AG04450 (cell line): ENCODE results near the gene ITGB4. TPM values are rescaled to one million over a fixed set of nuclear protein-coding genes. Genes with fewer than 3 reads are reported as not detected.

ENCODE experiments used
- CTCF ChIA-PET: fragments of 300-600, 350-600 bp; formaldehyde crosslinking; extraction: SDS; loops from one replicate; lab custom pipeline; 2022; ENCODE audit warnings: antibody characterized with exemption, inconsistent platforms; lab: Charles Lee
- POLR2A ChIA-PET: fragments of 350-600 bp; formaldehyde crosslinking; extraction: SDS; loops from one replicate; lab custom pipeline; 2021; ENCODE audit warnings: antibody characterized with exemption, inconsistent platforms; lab: Yijun Ruan, JAX
- DNase-seq: peaks from one replicate; pipeline ENCODE4 v3.0.0-alpha.2; 2011; ENCODE audit warnings: low read depth, low spot score
- H3K27ac ChIP-seq: one replicate; pipeline ENCODE4 v1.5.1; 2012; ENCODE audit warnings: low read depth, low read length, control low read depth
- H3K27me3 ChIP-seq: one replicate; pipeline ENCODE4 v1.6.0; 2012; ENCODE audit warnings: low read length; ENCODE audit not compliant: control insufficient read depth, insufficient read depth
- H3K4me3 ChIP-seq: 2 replicates; pipeline ENCODE4 v1.5.1; 2011; ENCODE audit warnings: mild to moderate bottlenecking, low read depth, low read length, control low read depth
- H3K9me3 ChIP-seq: 2 replicates; pipeline ENCODE4 v1.5.1; 2012; ENCODE audit warnings: low read length; ENCODE audit not compliant: control insufficient read depth, insufficient read depth
- polyA plus RNA-seq: library from polyadenylated mRNA; depleted of rRNA; stranded (reverse); fragments of >200 nt; gene quantifications from 2 replicates; pipeline ENCODE4 v1.2.3, GENCODE V29; 2011
- TF ChIP-seq, protein P1 (sequence below): IDR thresholded peaks from 2 replicates; pipeline ENCODE4 v1.5.1; 2011; ENCODE audit warnings: low read depth, low read length, control low read depth, inconsistent platforms

Gene ITGB4
- polyA plus RNA-seq, 1 experiment = 0.31 TPM

DNA sequence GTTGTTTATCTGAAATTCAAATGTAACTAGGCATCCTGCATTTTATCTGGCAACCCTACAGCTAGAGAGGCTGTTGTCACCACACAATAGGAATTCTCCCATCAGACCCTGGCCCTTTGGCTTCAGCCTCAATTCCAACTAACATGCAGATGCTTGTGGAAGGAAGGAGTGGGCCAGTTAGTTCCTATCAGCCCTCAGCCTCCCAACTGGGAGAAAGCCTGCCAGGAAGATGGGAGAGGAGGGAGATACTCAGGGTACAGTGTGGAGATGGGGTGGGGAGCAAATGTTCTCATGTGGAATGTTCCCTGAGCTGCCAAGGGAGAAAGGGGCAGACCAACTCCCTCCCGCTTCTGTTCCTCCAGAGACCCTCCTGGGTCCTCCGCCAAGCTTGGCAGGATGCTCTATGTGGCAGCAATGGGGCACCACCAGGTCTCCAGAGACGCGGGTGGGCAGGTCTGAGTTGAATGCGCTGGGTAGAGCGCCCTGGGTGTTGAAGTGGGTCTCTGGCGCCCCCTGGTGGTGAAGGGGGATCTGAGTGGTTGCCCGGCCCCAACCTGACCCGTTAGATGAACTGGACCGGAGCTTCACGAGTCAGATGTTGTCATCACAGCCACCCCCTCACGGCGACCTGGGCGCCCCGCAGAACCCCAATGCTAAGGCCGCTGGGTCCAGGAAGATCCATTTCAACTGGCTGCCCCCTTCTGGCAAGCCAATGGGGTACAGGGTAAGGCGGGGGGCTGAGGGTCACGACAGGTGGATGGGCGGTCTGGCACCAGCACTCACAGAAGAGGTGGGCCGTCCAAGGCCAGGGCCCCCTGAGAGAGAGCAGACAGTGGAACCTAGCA, 28.5 kb downstream of the ITGB4 start:
- H3K4me3 ChIP-seq = 0 out of 2 replicates have a peak overlapping the region, but pooled peaks have one; percentile 10
- CTCF ChIA-PET = interaction anchor here (0.5 to 9.9 kb wide), 39 partner anchors 9 to 335 kb away, joined by 3 to 309 read pairs (median 4); partner anchors contain the start of genes GALK1, RECQL5, SAP30BP and SMIM5
- no peaks in the 10 kb centered on the region for H3K9me3 ChIP-seq
- TF ChIP-seq, protein P1, sequence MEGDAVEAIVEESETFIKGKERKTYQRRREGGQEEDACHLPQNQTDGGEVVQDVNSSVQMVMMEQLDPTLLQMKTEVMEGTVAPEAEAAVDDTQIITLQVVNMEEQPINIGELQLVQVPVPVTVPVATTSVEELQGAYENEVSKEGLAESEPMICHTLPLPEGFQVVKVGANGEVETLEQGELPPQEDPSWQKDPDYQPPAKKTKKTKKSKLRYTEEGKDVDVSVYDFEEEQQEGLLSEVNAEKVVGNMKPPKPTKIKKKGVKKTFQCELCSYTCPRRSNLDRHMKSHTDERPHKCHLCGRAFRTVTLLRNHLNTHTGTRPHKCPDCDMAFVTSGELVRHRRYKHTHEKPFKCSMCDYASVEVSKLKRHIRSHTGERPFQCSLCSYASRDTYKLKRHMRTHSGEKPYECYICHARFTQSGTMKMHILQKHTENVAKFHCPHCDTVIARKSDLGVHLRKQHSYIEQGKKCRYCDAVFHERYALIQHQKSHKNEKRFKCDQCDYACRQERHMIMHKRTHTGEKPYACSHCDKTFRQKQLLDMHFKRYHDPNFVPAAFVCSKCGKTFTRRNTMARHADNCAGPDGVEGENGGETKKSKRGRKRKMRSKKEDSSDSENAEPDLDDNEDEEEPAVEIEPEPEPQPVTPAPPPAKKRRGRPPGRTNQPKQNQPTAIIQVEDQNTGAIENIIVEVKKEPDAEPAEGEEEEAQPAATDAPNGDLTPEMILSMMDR = peak; percentile 87
- DNase-seq = no peak
- POLR2A ChIA-PET = interaction anchor here (1.0 to 1.4 kb wide), 3 partner anchors 30 to 117 kb away, joined by 3 to 5 read pairs (median 4); partner anchors contain the start of gene SMIM5
- H3K27me3 ChIP-seq = peaks cover 3% of the 10 kb centered on the region
- H3K27ac ChIP-seq = no peak overlapping the region

DNA sequence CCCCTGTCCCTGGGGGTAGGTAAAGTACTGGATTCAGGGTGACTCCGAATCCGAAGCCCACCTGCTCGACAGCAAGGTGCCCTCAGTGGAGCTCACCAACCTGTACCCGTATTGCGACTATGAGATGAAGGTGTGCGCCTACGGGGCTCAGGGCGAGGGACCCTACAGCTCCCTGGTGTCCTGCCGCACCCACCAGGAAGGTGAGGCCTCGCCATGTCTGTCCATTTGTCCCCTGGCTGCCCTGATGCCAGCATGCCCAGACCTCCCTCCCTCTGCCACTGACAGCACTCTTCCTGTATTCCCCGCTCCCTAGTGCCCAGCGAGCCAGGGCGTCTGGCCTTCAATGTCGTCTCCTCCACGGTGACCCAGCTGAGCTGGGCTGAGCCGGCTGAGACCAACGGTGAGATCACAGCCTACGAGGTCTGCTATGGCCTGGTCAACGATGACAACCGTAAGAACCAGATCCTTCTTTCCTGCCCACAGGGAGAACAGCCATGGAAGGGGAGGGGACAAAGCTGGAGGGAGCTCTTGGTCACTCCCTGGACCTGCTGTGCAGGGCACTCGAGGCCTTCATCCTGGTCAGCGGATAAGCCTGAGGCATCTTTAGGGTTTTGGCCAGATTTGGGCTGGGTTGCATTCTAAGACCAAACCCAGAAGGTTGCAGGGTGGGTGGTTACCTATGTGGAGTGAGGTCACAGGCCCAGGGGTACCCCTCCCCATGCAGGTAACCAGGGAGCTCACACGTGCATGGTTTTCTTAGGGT, 29.6 kb downstream of the ITGB4 start:
- Histone ChIP-seq H3K27me3 (peaks cover 3% of the 10 kb centered on the region), H3K9me3 (no peaks in the 10 kb centered on the region), H3K4me3 (no peak overlapping the region), H3K27ac (no peak overlapping the region)
- CTCF ChIA-PET = interaction anchor here (0.7 to 9.9 kb wide), 12 partner anchors 12 to 272 kb away, joined by 3 to 309 read pairs (median 8); partner anchors contain the start of genes RECQL5, SAP30BP and SMIM5
- DNase-seq = no peak
- TF ChIP-seq, protein P1 = no peak
- POLR2A ChIA-PET = interaction anchor here (1.4 kb wide), 1 partner anchor 29 kb away, joined by 4 read pairs; a partner anchor contains a TSS

DNA sequence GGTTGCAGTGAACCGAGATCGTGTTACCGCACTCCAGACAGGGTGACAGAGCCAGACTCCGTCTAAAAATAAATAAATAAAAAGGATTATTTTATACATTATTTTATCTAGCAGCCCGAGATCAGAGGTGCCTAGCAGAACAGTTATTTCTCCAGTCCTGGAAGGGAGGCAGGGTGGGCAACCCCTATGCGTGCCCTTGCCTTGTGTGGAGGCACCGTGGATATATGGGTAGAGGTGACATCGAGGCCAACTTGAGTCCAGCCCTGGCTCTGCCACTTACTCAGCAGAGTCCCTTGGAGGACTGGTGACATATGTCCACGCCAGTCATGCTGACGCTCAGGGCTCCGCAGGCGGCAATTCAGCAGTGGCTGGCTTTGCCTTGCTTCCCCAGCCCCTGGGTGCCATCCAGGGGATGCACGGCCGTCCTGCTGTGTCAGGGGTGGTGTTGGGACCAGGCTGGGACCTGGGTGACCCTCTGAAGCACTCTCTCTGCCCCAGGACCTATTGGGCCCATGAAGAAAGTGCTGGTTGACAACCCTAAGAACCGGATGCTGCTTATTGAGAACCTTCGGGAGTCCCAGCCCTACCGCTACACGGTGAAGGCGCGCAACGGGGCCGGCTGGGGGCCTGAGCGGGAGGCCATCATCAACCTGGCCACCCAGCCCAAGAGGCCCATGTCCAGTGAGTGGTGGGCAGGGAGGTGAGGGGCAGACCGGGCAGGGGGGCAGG, 30.6 kb downstream of the ITGB4 start:
- H3K27ac ChIP-seq = no peak overlapping the region
- H3K4me3 ChIP-seq = no peak overlapping the region
- POLR2A ChIA-PET = no interaction called here
- CTCF ChIA-PET = interaction anchor here (0.9 to 9.9 kb wide), 5 partner anchors 70 to 132 kb away, joined by 3 to 309 read pairs (median 85); partner anchors contain the start of gene SMIM5
- H3K9me3 ChIP-seq = no peaks in the 10 kb centered on the region
- TF ChIP-seq, protein P1 = no peak
- no peak for DNase-seq
- H3K27me3 ChIP-seq = peaks cover 3% of the 10 kb centered on the region

DNA sequence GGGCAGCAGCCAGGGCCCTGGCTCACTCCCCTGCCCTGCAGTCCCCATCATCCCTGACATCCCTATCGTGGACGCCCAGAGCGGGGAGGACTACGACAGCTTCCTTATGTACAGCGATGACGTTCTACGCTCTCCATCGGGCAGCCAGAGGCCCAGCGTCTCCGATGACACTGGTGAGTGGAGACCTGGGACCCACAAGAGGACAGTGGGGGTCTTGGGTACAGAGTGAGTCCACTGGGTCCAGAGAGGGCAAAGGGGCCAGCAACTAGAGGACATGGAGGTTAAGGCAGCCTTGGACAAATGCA, 31.1 kb downstream of the ITGB4 start:
- no peak overlapping the region for H3K4me3 ChIP-seq
- H3K27ac ChIP-seq = no peak overlapping the region
- peaks cover 3% of the 10 kb centered on the region for H3K27me3 ChIP-seq
- H3K9me3 ChIP-seq = no peaks in the 10 kb centered on the region
- ChIA-PET CTCF (interaction anchor here (0.9 to 9.9 kb wide), 4 partner anchors 12 to 133 kb away, joined by 3 to 214 read pairs (median 34); partner anchors contain the start of genes GALK1 and SMIM5), POLR2A (interaction anchor here (2.1 to 2.3 kb wide), 2 partner anchors 12 to 28 kb away, joined by 12 to 18 read pairs; partner anchors contain the start of gene GALK1)
- no peak for DNase-seq
- TF ChIP-seq, protein P1 = no peak
